ENCODE results near the gene FCGR3A.
"Not testable (repeated sequence)": the region's sequence is repeated elsewhere in the genome, so short reads cannot be mapped to it uniquely, and the experiment has no call there.

GRCh38 chr1:161537068-161537669 lies 12.4 kb downstream of the FCGR3A start:
- not testable (repeated sequence) for TF ChIP-seq CTCF (IDR thresholded peaks at IDR 0.05; ENCODE audit: low read length); EZH2 (IDR thresholded peaks at IDR 0.05; ENCODE audit: borderline replicate concordance, low read length)

Data from OCI-LY1 (cell line).